AG04450 (cell line): ENCODE data around the gene CD99L2. TPM values are rescaled to one million over a fixed set of nuclear protein-coding genes. Genes with fewer than 3 reads are reported as not detected.

ENCODE experiments used
- CTCF ChIA-PET: fragments of 300-600, 350-600 bp; formaldehyde crosslinking; extraction: SDS; loops from one replicate; lab custom pipeline; 2022; ENCODE audit warnings: antibody characterized with exemption, inconsistent platforms; lab: Charles Lee
- POLR2A ChIA-PET: fragments of 350-600 bp; formaldehyde crosslinking; extraction: SDS; loops from one replicate; lab custom pipeline; 2021; ENCODE audit warnings: antibody characterized with exemption, inconsistent platforms; lab: Yijun Ruan, JAX
- DNase-seq: peaks from one replicate; pipeline ENCODE4 v3.0.0-alpha.2; 2011; ENCODE audit warnings: low read depth, low spot score
- H3K27ac ChIP-seq: one replicate; pipeline ENCODE4 v1.5.1; 2012; ENCODE audit warnings: low read depth, low read length, control low read depth
- H3K27me3 ChIP-seq: one replicate; pipeline ENCODE4 v1.6.0; 2012; ENCODE audit warnings: low read length; ENCODE audit not compliant: control insufficient read depth, insufficient read depth
- H3K4me3 ChIP-seq: 2 replicates; pipeline ENCODE4 v1.5.1; 2011; ENCODE audit warnings: mild to moderate bottlenecking, low read depth, low read length, control low read depth
- H3K9me3 ChIP-seq: 2 replicates; pipeline ENCODE4 v1.5.1; 2012; ENCODE audit warnings: low read length; ENCODE audit not compliant: control insufficient read depth, insufficient read depth
- CTCF ChIP-seq: IDR thresholded peaks from 2 replicates; pipeline ENCODE4 v1.5.1; 2011; ENCODE audit warnings: low read depth, low read length, control low read depth, inconsistent platforms
- polyA minus RNA-seq: library from RNA; depleted of rRNA, polyadenylated mRNA; stranded (reverse); fragments of >200 nt; gene quantifications from 2 replicates; pipeline ENCODE4 v1.2.3, GENCODE V29; 2011; rRNA and poly(A)+ RNA removed
- polyA plus RNA-seq: library from polyadenylated mRNA; depleted of rRNA; stranded (reverse); fragments of >200 nt; gene quantifications from 2 replicates; pipeline ENCODE4 v1.2.3, GENCODE V29; 2011; rRNA removed

Gene CD99L2, protein sequence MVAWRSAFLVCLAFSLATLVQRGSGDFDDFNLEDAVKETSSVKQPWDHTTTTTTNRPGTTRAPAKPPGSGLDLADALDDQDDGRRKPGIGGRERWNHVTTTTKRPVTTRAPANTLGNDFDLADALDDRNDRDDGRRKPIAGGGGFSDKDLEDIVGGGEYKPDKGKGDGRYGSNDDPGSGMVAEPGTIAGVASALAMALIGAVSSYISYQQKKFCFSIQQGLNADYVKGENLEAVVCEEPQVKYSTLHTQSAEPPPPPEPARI
- 52.4 and 55.4 TPM in 2 replicates for polyA plus RNA-seq
- 42.4 and 48.7 TPM in 2 replicates for polyA minus RNA-seq

GRCh38 chrX:150898343-150899190, at the start of gene CD99L2:
CD99L2 (minus strand) TSS chrX:150898668; CDS start chrX:150898588, 80 bp downstream.
- Histone ChIP-seq H3K4me3 (peak within 1 kb of the TSS; percentile 69), H3K27me3 (no peaks in the 10 kb centered on the region), H3K27ac (peak within 1 kb of the TSS; percentile 31), H3K9me3 (no peaks in the 10 kb centered on the region)
- peak; percentile 39 for DNase-seq
- CTCF ChIA-PET, result no interaction called here
- TF ChIP-seq CTCF, result no peak
- POLR2A ChIA-PET, result no interaction called here

- ChIA-PET CTCF (no interaction called here), POLR2A (no interaction called here)
- no peak for DNase-seq
- TF ChIP-seq CTCF, result no peak
- Histone ChIP-seq H3K27ac (no peak overlapping the region), H3K4me3 (no peak overlapping the region), H3K9me3 (no peaks in the 10 kb centered on the region), H3K27me3 (no peaks in the 10 kb centered on the region)
These were observed 45.8 kb upstream of the CD99L2 start for GRCh38 chrX:150944233-150944632.

GRCh38 chrX:150942942-150943594, 44.6 kb upstream of the CD99L2 start:
- ChIA-PET POLR2A (no interaction called here), CTCF (no interaction called here)
- H3K4me3 ChIP-seq, result no peak overlapping the region
- H3K27ac ChIP-seq, result no peak overlapping the region
- no peaks in the 10 kb centered on the region for H3K27me3 ChIP-seq
- TF ChIP-seq CTCF, result no peak
- no peaks in the 10 kb centered on the region for H3K9me3 ChIP-seq
- no peak for DNase-seq

DNA sequence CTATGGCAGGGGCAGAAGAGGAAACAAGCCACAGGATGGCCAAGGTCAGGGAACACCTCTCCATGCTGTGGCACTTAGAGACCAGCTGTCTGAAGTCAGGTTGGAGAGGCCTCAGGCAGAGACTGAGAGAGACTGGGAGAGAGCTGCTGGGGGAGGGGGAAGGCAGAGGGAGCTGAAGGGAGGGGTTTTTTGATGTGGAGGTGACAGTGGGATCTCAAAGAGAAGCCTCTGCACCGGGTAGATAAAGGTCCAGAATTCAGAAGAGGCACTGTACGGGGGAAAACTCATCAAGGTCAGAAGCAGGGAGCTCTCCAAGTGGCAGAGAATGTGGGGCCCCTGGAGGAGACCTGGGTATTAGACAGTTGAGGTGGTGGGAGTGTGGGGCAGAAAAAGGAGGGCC, 43.1 kb upstream of the CD99L2 start:
- no peak for DNase-seq
- Histone ChIP-seq H3K27ac (no peak overlapping the region), H3K9me3 (no peaks in the 10 kb centered on the region), H3K27me3 (no peaks in the 10 kb centered on the region), H3K4me3 (no peak overlapping the region)
- CTCF ChIA-PET, result interaction anchor here (1.4 kb wide), 1 partner anchor 169 kb away, joined by 3 read pairs; no protein-coding TSS in a partner anchor
- TF ChIP-seq CTCF, result no peak
- POLR2A ChIA-PET, result no interaction called here
